Stimulated activated CD8-positive, alpha-beta memory T cell treated with anti-CD3 and anti-CD28 coated beads, Interleukin-15, amount 100 ng/mL, for 24 hours (primary cell): ENCODE measurements around the gene E2F2.

Experiments
- DNase-seq: peaks from one replicate; pipeline ENCODE4 v3.0.0-alpha.2; 2020; ENCODE audit warnings: low read depth

Gene E2F2, protein sequence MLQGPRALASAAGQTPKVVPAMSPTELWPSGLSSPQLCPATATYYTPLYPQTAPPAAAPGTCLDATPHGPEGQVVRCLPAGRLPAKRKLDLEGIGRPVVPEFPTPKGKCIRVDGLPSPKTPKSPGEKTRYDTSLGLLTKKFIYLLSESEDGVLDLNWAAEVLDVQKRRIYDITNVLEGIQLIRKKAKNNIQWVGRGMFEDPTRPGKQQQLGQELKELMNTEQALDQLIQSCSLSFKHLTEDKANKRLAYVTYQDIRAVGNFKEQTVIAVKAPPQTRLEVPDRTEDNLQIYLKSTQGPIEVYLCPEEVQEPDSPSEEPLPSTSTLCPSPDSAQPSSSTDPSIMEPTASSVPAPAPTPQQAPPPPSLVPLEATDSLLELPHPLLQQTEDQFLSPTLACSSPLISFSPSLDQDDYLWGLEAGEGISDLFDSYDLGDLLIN

DNA sequence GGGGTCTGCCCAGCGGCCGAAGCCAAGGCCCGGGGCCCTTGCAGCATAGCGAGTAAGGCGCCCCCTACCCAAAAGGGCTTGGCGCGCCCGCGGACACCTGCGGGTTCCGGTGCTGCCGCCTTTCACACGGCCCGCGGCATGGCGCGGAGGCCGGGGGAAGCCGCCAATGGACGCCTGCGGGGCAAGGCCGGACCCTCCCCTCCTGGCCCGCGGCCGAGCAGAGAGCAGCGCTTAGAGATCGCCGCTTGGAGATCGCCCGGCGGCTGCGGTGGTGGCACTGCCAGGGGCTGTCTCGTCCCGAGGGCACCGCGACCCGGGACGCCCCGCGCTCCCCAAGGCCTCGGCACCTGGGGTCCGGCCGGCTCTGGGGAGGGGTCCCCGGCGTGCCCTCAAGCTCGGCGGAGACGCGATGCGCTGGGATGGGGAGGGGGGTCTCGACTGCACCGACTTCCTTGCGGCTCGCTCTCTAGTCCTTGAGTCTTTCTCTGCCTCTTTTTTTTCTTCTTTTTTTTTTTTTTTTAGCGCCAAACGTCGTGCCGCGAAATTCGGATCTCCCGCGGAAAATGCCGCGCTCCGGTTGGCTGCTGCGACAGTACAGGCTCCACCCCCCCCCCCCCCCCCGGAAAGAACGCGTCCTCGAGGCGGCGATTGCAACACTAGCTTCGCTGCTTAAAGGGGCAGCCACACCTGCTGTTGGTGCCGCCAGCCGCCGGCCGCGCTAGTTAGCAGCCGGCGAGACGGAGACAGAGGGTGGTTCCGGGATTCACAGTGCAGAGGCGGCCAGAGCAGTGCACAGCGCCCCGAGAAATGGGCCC lies at the start of gene E2F2:
TSS of gene E2F2 (minus strand) at position 487 of the 815 bp plus-strand sequence. CDS start at position 47, 440 bp downstream.
- peak; percentile 55 for DNase-seq

DNA sequence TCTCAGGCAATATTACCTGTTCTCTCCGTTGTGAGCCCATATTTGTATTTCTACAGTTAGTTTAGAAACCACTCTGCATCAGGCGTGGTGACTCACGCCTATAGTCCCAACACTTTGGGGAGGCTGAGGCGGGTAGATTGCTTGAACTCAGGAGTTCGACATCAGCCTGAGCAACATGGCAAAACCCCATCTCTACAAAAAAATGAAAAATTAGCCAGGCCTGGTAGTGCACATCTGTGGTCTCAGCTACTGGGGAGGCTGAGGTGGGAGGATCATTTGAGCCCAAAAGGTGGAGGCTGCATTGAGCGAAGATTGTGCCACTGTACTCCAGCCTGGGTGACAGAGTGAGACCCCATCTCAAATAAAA lies 47.9 kb upstream of the E2F2 start:
- DNase-seq = no peak

DNA sequence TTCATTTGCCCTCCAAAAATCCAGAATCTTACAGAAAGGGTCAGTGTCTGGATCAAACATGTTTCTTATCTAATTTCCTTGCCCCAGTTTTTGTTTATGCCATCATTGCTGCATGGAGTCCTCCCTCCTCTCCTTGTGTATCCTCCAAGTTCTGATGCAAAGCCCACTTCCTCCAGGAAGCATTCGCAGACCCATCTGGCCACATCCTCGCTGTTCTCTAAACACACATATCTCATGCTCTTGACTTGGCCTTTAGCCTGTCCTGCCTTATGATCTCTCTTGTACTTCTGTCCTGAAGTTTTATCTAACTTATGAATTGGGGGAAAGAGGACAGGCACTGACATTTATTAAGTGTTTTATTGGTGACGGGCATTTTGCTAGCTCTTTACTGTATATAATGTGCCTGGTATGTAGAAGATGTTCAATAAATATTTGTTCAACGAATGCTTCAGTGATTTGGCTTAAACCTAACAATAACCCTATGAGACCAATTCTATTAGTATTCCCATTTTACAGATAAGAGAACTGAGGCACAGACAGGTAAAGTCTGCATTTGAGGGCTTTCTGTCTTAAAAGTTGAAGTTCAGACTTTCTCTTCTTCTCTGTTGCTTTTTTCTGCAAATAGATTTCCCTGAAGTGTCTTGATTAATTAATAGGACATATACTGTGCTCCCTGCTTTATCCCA lies 47.4 kb upstream of the E2F2 start:
- DNase-seq = no peak

DNA sequence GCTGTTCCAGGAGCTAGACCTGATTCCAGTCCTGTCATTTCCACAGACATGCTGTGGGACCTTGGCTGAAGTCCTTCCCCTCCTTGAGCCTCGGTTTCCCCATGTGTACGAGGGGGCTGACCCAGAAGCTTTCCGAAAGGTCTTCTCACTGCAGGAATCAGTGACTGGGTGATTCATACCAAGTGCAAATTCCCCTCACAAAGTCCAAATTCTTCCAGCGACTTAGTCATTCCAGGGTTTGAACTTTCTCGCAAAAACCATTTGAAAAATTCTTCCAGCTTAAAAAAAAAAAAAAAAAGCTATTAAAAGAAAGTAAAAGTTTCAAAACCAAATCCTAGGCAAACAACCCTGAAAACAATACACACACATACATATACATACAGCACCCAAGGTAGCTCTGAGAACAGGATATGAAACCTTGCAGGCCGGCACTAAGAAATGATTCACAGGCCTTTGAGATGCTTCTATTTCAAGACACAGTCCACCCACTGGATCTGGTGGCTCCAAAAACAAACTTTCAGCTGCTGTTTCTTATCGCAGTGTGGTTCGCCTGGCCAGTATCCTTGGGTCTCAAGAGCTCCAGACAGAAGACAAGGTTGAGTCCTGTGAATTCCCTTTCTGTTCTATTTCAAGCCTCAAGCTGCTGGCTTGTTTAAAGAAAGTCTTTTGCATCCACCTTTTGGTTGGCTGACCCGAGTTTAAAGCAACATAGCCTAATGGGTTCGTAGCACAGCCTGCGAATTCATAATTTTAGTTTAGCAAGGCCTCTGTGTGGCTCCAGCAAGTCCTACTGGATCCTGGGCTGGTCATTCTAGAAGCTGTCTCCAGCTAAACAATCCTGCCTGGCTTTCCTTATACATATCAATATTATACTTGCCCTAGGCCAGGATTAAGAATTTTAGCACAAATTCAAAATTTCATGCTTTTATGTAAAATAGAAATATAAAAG lies 46.3 kb upstream of the E2F2 start:
- DNase-seq = no peak

DNA sequence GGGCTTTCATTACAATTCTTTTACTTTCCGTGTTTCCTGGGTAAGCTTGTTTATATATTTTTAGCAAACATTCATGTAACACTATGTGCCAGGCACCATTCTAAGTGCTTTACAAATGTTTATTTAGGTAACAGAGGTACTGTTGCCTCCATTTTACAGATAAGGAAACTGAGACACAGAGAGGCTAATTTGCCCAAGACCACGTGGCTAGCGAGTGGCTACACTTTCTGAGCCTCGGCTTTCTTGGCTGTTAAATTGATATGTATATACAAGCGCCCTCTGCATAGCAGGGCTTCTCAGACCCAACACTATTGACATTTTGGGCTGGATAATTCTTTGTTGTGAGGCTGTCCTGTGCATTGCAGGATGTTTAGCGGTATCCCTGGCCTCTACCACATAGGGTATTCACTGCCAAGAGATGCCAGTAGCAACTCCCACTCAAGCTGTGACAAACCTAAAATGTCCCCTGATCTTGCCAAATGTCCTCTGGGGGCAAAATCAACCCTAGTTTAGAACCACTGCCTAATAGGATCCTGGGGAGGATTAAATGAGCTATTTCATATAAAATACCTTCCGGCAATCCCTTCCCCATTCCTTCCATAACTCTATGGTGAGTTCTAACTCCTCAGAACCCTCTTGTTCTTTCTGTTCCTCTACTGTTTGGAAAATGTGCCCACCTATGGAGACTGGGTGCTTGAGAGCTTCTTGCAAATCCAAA lies 45.5 kb upstream of the E2F2 start:
- no peak for DNase-seq

DNA sequence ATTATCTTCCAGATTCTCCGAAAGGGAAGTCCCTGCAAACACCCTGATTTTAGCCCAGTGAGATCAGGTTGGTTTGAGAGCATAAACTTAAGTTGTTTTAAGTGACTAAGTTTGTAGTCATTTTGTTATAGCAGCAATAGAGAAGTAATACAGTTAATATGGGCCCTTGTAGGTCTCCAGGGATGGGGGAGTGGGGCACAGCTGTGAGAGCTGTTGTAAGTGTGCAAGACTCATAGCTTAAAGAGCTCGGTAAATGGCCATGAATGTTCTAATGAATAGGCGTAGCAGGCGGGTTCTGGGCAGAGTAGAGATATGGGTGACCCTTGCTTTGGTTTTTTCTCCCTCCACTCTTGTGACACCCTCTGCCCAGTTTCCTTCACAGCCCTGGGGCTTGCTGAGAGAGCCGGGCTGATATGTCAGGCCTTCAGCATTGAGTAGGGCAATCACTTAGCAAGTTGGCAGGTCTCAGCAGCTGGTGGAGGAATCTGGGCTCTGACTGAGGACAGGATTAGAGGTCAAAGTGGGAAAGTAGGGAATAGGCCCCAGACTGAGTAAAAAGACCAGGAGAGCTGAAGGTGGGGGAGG lies 44.3 kb upstream of the E2F2 start:
- no peak for DNase-seq

DNA sequence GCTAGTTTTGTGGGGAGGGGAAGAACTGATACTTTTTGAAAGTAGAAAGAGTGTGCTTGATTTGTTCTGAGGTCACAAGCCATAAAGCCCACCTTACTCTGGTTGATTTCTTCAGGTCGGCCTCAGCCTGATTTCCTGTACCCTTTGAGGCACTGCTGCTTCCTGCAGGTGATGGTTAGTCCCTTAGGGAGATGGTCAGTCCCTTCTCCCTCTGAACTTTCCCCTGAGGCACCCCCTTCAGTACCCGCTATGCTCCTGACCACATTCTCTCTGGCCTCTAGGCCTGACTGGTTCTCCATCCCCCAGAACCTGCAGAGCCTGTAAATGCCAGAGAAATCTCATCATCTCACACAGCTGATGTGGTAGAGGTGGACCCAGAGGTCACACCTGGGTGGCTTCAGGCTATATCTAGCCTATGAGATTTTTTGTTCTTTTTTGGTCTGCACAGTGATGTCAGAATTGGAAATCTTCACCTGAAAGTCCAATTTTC lies 43.3 kb upstream of the E2F2 start:
- DNase-seq = no peak

DNA sequence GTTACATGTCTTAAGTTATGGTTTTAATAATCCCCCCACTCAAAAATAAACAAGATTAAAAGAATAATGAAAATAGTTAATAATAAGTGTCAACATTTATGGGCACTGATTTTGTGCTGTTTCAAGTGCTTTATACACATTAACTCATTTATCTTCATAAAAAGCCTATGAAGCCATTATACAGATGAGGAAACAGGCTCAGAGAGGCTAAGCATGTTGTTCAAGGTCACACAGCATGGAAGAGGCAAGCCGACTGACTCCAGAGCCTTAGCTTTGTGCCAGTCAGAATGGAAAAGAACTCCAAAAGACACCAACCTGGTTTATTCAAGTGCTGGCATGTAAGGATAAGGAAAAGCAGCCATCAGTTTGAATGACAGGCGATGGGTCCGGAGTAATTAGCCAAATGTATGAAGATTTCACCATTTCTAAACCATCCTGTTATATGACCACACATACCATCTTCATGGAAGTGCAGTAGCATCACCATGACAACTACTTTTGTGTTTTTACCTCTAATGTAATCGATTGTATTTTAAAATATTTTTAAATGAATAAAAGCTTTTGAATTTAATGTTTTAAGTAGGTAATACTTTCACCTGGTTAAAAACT lies 42.6 kb upstream of the E2F2 start:
- no peak for DNase-seq

DNA sequence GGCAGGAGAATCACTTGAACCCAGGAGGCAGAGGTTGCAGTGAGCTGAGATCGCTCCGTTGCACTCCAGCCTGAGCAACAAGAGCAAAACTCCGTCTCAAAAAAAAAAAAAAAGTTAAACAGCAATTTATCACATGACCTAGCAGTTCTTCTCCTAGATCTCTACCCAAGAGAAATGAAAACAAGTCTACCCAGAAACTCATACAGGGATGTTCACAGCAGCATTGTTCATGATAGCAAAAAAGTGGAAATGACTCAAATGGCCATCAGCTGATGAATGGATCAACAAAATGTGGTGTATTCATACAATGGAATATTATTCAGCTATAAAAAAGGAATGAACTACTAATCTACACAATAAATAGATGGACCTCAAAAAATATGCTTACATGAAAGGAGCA lies 40.4 kb upstream of the E2F2 start:
- DNase-seq = no peak

DNA sequence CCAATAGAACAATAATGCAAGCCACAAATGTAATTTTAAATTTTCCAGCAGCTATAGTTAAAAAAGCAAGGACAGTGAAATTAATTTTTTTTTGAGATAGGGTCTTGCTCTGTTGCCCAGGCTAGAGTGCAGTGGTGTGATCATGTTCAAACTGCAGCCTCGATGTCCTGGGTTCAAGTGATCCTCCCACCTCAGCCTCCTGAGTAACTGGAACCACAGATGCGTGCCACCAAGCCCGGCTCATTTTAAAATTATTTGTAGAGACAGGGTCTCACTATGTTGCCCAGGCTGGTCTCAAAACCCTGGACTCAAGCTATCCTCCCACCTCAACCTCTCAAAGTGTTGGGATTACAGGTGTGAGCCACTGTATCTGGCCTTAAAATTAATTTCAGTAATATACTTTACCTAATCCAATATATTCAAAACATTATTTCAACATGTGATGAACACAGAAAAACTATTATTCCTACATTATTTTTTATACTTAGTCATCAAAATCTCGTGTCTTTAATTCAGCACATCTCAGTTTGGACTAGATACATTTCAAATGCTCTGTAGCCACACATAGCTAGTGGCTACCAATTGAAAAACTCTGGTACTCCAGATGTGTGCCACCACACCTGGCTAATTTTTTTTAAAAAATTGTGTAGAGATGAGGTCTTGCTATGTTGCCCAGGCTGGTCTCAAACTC lies 39.1 kb upstream of the E2F2 start:
- no peak for DNase-seq

DNA sequence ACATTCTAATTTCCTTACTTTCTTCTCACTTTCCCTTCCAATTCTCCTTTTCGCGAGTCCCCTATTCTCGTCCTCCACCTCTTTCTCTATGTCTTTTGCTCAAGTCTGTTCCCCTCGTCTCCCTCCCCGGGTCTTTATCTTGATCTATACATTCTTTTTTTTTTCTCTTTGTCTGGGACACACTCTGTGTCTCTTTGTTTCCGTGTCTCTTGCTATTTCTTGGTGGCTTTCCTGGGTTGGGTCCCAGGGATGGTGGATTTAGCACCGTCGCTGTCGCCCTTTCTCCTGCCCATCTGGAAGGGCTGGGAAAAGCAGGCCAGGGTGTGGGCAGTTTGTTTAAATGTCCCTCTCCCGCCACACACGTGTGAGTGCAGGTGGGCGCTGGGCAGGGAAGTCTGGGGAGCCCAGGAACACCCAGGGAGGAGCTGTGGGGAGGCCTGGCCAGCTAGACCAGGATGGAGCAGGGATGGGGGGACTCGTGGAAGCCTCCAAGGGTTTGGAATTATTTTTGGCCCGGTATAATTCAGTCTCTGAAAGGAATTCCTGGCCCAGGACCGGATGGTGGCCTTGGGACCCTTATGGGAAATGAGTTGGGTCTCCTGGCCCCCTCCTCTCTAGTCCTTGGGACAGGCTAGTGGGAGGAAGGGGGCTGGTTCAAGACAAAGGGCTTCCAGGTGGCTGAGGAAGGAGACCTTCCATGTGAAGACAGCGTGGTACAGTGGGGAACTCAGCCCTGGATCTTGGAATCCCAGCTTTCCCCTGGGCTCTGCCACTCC lies 37.8 kb upstream of the E2F2 start:
- no peak for DNase-seq

DNA sequence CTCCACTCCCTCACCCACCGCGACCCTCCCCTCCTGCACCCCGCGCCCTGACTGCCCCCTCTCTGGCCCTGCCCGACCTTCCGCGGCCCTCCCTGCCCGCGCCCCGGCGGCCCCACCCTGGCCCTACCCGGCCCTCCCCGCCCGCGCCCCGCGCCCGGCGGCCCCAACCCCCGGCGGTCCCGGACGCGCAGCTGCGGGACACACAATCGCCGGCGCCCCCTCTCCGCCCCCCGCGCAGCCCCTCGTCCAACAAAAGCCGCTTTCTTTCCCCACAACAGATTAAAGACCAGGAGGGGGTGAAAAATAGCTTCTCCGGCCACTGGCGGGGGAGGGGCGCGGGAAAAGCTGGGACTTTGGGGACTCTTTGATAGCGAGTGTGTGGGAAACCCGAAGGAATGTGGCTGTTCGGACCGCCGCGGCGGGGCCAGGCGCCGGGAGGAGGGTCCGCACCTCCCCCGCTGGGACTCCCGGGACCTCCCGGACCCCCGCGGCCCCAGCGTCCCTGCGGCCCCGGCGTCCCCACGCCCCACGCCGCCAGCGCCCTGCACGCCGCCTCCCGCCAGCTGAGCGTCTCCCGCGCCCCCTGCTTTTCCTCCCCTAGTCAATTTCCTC lies 37.1 kb upstream of the E2F2 start:
- DNase-seq = no peak

DNA sequence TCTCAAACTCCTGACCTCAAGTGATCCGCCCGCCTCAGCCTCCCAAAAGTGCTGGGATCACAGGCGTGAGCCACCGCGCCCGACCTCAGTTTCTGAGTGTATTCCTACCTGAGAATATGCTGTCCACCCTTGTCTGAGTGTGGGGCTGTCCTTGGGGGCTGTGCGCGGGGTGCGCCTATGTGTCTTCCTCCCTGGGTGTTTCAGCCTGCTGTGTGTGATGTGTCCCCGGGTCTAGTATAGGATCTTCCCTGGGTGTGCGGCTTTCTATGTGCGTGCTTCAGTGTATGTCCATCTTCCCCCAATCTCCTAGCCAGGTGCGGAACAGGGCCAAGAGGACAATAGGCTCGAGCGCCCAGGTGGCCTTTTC lies 36.6 kb upstream of the E2F2 start:
- no peak for DNase-seq

DNA sequence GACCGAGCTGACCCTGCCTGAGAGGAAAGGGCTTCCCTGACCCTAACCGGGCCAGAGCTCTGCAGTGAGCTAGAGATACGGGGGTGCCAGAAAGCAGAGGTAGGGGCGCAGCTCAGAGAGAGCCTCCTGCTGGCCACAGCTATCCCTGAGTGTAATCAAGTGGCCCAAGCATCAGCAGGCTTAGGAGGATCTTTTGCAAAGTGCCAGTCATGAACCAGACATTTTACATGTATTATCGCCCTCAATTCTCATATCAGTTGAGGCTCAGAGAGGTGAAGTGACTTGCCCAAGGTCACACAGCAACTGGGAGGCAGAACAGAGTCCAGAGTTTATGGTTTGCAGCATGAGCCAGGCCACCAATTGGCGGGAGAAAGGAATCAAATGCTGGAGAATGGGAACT lies 35.3 kb upstream of the E2F2 start:
- no peak for DNase-seq

DNA sequence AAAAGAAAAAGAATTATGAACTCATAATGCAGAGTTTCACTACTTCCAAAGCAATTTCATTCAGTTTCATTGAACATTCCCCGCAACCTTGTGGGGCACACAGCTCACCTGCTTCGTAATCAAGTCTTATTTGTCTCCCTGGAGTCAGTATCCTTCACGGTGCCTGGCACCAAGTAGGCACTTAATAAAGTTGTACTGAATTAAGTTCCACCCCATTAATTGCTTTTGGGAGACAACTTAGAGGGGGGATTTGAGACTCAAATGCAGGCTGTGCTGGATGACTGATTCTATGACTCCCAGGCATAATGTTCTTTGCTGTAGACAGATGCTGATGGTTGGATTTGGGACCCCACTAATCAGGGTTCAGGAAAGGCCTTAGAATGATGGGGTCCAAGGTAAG lies 34.7 kb upstream of the E2F2 start:
- DNase-seq = no peak

DNA sequence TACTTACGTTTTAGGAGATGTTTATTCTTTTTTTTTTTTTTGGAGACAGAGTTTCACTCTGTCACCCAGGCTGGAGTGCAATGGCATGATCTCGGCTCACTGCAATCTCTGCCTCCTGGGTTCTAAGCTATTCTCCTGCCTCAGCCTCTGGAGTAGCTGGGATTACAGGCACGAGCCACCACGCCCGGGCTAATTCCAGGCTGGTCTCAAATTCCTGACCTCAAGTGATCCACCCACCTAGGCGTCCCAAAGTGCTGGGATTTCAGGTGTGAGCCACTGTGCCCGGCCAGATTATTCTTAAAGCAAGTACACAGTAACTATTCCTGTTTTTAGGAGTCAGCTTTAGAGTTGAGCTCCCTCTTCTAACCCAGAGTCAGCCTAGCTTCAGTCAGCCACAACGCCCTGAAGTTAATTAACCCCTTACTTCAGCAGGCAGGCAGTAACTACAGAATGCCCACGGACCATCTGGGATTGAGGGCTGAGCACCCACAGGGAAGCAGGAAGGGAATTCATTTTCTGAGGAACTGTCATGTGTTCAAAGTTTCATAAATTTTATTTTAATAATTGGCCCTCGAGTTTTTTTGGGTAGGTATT lies 33.6 kb upstream of the E2F2 start:
- DNase-seq = no peak

DNA sequence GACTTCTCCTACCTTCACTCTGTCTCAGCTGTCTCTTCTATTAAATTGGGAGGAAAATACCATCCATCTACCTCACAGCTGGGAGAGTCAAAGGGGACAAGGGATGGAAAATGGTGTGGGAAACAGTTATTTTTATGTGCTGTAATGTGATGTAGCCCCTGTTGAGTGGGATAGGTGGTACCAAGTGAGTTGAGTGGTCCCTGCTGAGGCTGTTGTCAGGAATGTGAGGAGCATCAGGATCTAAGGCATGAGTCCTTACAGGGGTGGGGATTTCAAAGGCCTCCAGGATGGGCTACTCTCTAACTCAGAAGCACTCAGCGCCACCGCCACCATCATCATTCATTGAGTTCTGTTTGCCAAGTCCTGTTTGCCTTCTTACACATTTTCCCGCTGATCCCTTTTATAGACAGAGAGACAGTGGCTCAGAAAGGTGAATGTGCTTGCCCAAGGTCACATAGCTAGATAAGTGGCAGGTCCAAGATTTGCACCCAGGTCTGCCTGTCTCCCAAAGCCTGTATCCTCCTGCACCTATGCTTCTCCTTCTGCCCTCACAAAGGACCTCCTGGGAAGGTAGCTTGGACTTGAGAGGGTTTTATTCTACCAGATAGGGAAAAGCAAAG lies 32.8 kb upstream of the E2F2 start:
- DNase-seq = no peak
